GM18498 (cell line): ENCODE results near the gene TARP.
"Not testable (repeated sequence)": the region's sequence is repeated elsewhere in the genome, so short reads cannot be mapped to it uniquely, and the experiment has no call there.

ENCODE experiments used
- ATAC-seq: cut with Tn5 transposase; IDR thresholded peaks from one replicate; pipeline ENCODE4 v1.9.1; 2021; ENCODE audit warnings: mild to moderate bottlenecking, moderate library complexity; ENCODE audit not compliant: unreplicated experiment

The TARP gene

DNA sequence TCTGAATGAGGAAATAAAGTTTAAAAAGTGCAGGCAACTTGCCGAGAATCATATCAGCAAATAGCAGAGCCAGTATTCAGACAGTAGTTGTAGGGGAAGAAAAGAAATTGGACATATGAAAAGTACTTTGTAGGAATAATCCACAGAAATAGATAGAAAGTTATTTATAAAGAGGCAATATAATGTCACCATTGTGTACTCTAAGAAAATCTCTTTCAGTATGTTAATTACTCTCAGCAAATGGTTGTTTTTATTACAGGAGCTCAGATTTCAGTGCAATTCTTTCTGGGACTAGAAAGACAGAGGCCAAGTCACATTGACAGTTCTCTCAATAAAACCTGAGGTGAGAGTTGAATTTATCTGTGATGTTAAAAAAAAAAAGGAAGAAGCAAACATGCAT lies 10.2 kb downstream of the TARP start:
- ATAC-seq = not testable (repeated sequence)

DNA sequence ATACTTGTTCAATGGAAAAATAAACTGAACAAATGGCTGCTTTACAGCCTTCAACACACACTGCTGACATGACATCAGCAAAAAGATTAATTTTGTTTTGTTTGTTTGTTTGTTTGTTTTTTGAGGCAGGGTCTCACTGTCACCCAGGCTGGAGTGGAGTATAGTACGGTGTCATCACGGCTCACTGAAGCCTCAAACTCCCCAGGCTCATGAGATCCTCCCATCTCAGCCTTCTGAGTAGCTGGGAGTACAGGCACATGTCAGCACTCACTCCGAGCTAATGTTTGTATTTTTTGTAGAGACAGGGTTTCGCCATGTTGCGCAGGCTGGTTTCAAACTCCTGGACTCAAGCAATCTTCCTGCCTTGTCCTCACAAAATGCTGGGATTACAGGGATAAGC lies 10.9 kb downstream of the TARP start:
- ATAC-seq = no peak

DNA sequence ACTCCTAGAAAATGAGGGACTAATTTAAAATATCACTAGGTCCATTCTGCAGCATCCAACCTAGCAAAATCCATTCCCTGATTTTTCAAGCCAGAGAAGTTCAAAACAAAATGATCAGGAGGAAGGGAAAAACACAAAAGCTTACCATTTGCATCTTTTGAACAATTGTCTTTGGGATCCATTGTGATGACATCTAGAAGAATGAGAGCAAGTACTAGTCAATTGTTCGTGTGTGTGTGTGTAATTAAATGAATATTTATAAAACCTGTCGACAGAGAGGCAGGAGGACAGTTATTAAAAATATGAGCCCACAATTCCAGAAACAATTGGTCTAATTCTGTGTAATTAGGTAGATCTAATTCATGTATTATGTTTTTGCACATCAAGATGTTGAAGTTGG lies 11.4 kb downstream of the TARP start:
- not testable (repeated sequence) for ATAC-seq

DNA sequence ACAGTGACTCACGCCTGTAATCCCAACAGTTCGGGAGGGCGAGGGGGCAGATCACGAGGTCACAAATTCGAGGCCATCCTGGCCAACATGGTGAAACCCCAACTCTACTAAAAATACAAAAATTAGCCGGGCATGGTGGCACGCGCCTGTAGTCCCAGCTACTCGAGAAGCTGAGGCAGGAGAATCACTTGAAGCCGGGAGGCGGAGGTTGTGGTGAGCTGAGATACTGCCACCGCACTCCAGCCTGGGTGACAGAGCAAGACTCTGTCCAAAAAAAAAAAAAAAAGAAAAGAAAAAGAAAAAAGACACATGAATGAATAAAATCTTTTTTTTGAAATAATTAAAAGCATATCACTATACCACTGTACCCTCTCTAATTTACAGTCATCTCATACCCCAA lies 11.8 kb downstream of the TARP start:
- not testable (repeated sequence) for ATAC-seq

DNA sequence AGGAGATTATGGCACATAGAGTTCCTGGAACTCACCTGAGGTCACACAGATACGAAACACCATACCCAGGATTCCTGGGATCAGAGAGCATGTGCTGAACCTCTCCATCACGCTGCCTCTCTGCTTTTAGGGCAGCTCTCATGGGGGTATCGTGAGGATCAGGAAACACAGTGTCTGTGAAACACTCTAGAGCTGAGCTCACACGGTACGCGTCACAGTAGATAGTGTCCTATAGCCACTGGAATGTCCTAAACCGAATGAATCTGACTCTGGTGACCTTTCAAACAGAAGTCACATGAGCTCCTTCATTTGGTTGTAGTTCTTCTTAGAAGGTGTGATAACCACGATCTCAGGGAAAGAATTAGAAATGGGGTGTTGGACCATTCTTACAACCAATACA lies 14.3 kb downstream of the TARP start:
- not testable (repeated sequence) for ATAC-seq

DNA sequence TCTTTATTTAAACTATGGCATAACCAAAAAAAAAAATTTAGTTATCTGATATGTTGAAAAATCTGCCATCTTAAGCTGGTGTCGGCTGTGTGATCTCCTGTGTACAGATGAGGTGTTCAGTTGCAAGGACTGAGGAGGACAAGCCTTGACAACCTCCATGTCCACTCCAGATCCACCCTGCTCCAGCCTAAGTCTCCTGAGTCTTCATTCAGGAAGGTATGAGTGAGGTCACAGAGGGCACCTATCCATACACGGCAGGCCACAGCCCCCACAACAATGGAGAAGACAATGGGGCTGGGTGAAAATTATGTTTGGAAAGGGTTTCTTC lies 16.1 kb downstream of the TARP start:
- ATAC-seq = no peak

DNA sequence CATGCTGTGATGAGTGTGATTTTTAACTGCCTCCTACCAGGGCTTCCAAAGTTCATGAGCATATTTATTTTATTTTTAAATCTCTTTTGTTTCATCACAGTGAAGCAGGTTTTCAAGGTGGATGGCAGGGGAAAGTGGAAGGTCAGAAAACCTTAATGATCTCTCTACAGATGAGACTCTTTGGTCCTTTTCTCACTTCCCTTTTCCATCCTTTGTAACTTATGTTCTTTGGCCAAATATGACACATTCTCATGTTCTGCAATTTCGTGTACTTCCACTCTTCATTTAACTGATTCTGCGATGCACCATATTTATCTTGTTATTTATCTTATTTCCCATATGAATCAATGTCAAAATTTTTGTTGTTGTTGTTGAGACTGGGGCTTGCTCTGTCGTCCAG lies 23.6 kb downstream of the TARP start:
- peak; percentile 81 for ATAC-seq

DNA sequence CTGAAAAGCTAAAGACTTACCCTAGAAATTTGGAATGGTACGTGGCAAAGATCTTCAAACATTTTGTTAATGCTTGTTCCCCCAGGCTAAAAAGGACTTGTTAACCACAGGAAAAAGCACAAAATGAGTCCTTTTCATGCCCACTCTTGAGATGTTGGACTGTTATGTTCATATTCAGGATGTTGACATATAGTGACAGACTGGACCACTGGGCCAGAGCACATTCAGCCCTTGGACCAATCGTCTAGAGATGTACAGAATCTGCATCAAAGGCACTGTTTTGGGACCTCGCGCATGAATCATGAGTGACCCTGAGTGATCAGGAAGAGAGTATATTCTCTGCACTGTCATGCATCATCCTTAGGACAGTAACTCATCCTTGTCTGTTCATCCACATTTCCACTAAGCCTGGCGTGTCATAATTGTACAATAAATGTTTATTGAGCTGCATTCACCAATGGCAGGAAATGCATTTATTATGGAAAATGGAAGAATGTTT lies 25.3 kb downstream of the TARP start:
- ATAC-seq = no peak

DNA sequence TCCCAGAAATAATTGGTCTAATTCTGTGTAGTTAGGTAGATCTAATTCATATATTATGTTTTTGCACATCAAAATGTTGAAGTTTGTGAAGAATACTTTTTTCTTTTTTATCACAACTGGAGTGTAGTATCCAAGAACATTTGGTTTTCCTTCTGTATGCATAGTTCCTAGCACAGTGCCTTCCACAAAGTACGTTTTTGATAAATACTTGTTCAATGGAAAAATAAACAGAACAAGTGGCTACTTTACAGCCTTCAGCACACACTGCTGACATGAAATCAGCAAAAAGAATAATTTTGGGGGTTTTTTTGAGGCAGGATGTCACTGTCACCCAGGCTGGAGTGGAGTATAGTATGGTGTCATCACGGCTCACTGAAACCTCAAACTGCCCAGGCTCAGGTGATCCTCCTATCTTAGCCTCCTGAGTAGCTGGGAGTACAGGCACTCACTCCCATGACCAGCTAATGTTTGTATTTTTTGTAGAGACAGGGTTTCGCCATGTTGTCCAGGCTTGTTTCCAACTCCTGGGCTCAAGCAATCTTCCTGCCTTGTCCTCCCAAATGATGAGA lies 27.9 kb downstream of the TARP start:
- no peak for ATAC-seq

DNA sequence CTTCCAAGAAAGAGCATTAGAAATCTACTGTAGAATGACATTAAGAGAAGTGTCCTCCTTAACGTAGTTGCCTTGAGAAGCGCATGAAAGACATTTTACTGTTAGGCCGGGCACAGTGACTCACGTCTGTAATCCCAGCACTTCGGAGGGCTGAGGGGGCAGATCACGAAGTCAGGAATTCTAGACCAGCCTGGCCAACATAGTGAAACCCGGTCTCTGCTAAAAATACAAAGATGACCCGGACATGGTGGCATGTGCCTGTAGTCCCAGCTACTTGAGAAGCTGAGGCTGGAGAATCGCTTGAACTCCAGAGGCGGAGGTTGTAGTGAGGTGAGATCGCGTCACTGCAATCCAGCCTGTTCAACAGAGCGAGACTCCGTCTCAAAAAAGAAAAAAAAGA lies 28.9 kb downstream of the TARP start:
- no peak for ATAC-seq

DNA sequence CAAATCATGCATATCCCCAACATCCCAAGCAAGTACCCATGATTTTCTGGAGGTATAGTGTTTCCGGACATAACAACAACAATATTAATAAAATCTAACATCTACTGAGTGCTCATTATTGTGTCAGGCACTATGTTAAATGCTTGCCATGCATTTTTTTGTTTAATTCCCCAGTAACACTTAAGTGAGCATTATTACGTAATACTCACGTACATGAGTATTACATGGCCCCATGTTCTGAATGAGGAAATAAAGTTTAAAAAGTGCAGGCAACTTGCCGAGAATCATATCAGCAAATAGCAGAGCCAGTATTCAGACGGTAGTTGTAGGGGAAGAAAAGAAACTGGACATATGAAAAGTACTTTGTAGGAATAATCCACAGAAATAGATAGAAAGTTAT lies 30.1 kb downstream of the TARP start:
- not testable (repeated sequence) for ATAC-seq

DNA sequence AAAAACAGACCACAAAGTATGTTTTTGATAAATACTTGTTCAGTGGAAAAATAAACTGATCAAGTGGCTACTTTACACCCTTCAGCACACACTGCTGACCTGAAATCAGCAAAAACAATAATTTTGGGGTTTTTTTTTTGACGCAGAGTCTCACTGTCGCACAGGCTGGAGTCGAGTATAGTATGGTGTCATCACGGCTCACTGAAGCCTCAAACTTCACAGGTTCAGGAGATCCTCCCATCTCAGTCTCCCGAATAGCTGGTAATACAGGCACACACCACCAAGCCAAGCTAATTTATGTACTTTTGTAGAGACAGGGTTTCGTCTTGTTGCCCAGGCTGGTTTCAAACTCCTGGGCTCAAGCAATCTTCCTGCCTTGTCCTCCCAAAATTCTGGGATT lies 30.6 kb downstream of the TARP start:
- no peak for ATAC-seq

DNA sequence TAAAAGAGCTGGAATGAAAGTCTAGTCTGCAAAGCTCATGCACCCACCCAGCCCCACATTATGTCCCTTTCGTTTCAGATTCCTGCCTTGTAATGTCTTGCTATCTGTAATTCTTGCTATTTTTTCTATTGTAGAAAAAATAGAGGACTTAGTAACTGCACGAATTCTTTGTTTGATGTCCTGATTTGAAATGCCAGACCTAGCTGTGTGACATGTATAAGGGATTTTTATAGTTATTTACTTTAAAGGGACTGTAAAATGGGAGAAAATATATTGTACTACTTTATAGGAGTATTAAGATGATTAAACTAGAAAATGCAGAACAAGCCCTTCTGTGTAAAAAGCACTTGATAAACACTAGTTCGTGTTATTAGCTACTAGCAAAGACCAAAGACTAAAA lies 32.4 kb downstream of the TARP start:
- ATAC-seq = no peak

DNA sequence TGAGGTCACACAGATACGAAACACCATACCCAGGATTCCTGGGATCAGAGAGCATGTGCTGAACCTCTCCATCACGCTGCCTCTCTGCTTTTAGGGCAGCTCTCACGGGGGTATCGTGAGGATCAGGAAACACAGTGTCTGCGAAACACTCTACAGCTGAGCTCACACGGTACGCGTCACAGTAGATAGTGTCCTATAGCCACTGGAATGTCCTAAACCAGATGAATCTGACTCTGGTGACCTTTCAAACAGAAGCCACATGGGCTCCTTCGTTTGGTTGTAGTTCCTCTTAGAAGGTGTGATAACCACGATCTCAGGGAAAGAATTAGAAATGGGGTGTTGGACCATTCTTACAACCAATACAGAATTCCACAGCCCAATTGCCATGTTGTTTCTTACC lies 34.3 kb downstream of the TARP start:
- not testable (repeated sequence) for ATAC-seq

DNA sequence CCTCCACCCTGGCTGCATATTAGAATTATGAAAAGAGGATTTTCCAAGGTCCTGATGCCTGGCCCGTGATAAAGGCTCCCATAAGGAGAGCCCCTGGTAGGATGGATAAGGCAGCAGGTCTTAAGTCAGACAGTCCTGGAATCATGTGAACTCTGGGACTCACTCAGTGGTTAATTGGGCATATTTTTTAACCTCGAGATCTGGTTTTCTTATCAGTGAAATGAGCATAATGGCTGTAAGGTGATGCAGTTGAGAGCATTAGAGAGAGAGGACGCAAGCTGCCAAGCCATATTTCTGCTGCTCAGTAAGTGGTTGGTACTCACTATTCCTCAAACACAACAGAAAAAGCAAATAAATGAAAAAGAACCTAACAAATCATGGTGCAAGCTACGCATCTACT lies 37.8 kb downstream of the TARP start:
- no peak for ATAC-seq

DNA sequence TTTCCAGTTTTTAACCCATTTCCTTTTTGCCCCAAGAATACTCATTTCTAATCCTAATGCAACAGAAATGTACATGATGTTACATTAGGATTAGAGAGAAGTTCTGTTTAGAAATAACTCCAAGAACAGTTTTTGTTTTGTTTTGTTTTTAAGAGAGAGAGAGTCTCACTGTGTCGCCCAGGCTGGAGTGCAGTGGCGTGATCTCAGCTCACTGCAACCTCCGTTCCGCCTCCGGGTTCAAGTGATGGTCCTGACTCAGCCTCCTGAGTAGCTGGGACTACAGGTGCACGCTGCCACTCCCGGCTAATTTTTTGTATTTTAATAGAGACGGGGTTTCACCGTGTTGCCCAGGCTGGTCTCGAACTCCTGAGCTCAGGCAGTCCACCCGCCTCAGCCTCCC lies 38.7 kb downstream of the TARP start:
- not testable (repeated sequence) for ATAC-seq

DNA sequence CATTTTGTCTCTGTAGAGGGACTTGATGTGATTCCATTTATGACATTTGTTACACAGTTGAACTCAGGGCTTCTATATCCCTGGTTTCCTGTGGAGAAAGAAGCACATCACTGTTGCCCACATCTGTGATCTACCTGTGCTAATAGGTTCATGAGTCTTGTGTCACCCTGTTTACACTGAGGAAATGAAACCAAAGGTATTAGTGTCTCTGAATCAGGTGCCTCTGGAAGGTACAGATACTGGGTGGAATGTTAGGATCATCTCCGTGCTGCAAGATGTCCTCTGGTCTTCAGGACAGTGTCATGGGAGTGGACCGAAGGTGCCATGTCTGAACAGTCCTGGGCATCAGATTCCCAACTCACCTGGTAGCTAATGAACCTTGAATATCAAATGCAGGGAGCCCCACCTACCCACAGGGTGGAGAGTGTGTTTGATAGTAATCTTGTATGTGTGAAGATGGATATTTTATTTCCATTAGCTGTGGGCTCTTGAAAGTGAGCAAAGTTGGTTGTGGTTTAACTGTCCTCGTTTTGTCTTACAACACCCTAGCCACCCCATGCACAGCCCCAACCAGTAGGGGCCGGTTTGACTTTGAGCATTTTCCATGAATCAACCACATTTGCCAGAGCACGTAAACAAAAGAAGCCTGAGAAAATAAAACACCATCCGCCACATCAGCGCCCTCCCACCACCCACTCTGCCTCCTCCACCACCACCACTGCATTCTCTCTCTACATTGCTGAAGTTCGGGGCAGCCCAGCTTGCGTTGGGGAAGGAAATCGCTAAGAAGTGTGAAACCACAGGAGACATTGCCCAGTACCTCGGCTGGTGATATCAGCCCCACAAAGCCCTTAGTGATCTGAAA lies 40.7 kb downstream of the TARP start:
- peak; percentile 94 for ATAC-seq

DNA sequence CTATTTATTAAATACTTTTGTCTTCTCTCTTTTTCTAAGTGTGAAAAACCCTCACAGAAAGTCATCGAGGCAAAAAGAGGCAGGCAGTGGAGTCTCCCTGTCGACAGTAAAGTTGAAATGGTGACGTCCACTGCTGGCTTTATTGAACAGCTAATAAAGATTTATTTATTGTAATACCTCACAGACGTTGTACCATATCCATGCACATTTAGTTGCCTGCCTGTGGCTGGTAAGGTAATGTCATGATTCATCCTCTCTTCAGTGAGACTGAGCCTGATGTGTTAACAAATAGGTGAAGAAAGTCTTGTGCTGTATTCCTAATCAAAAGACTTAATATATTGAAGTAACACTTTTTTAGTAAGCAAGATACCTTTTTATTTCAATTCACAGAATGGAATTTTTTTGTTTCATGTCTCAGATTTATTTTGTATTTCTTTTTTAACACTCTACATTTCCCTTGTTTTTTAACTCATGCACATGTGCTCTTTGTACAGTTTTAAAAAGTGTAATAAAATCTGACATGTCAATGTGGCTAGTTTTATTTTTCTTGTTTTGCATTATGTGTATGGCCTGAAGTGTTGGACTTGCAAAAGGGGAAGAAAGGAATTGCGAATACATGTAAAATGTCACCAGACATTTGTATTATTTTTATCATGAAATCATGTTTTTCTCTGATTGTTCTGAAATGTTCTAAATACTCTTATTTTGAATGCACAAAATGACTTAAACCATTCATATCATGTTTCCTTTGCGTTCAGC lies 43.4 kb downstream of the TARP start:
- ATAC-seq = no peak

DNA sequence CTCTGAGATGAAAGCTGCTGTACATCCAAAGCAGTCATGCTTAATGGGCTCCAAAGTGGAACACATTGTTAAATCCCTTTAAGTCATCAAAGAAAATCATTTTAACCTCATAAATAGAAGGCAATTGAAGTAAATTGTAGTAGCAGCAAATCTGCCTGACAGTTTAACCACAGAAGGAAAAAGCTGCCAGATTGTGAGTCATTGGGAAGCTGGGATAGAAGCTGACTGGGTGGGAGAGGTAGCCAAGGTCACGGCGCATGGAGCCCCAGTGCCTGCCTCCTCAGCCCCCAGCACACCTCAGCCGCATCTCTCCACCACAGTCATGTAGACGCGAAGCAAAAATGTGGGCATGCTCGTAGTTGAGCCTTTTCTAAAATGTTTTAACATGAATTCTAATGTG lies 44.0 kb downstream of the TARP start:
- no peak for ATAC-seq

DNA sequence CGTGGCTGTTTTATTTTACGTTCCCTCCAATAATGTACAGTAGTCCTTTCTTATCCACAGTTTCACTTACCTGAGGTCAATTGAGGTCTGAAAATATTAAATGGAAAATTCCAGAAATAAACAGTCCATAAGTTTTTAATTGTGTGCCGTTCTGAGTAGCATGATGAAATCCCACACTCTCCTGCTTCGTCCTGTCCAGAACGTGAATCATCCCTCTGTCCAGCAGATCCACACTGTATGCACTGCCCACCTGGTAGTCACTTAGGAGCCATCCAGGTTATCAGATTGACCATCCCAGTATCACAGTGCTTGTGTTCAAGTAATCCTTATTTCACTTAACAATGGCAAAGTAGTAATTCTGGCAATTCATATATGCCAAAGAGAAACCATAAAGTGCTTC lies 49.0 kb downstream of the TARP start:
- ATAC-seq = no peak

DNA sequence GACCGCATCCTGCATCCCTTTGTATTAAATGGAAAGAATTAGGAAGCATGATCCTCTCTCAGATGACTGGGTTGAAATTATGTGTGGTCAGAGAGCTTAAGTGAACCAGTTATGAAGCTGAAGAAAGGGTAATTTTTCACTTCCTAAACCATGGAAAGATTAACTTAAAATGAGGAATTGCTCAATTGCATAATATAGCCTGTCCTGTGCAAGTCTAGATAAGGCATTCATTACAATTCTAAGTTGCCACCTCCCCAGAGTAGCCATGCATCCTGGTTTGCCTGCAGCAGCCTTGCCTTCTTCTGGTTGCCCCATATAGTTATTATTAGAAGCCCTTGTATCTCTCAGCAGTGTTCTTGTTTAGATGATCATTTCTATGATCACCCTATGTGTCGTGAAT lies 50.1 kb downstream of the TARP start:
- ATAC-seq = no peak
